Choroid plexus epithelial cell (primary cell): ENCODE measurements around the gene NMNAT2.

Experiments used
- DNase-seq: peaks from one replicate; pipeline ENCODE4 v3.0.0-alpha.2; 2010; ENCODE audit warnings: low read depth
- H3K4me3 ChIP-seq: 2 replicates; pipeline ENCODE4 v1.5.1; 2011; ENCODE audit warnings: low read depth, mild to moderate bottlenecking, control low read depth, low read length, moderate library complexity
- CTCF ChIP-seq: conservative IDR thresholded peaks from 2 replicates; pipeline ENCODE4 v1.5.1; 2011; ENCODE audit warnings: low read depth, mild to moderate bottlenecking, control low read depth, inconsistent platforms, low read length, moderate library complexity

NMNAT2 gene

DNA sequence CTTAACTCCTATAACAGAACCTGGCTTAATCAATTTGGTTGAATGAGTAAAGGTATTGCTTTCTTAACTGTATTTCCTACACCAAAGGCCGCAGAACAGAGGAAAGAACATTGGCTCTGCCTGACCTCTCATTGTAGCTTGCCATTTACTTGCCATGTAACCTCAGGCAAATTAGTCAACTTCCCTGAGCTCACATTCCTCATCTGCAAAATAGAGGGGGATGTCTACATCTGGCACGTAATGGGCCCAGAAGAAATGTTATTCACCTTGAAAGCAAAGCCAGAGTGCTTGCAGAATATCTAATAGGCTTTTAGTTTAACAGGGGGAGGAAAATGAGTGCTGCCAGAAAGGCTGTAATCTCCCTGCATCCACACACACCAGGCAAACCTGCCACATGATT, 187.8 kb downstream of the NMNAT2 start:
- no peak overlapping the region for H3K4me3 ChIP-seq
- peak; percentile 45 for DNase-seq
- no peak for TF ChIP-seq CTCF

DNA sequence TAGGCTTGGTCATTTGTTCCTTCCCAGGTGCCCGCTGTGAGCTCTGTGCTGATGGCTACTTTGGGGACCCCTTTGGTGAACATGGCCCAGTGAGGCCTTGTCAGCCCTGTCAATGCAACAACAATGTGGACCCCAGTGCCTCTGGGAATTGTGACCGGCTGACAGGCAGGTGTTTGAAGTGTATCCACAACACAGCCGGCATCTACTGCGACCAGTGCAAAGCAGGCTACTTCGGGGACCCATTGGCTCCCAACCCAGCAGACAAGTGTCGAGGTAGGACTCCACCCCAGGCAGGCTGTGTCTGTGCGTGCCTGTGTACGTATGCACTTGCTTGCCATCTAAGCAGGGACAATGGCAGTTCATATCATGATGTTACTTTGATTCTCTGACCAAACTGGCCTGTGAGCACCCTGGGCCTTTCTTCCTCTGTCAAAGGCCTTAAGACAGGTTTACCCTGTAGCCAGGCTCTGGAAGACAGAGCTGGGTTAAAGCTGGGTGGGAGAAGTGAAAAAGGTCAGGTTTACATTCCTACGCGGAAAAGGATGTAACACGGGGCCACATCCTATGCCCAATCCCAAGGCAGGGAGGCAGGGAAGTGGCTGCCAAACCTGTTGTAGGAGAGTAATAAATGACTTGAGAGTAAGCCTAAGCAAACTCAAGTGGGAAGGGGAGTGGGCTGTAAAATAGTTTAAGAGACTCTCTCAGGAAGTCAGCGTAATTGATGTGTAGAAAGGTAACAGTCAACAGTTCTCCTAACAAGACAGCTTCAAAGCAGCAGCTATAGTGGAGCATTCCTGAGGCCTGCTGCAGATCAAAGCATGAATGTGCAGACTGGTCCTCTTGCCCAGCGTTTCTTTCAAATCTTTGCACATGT, 189.6 kb downstream of the NMNAT2 start:
- no peak for TF ChIP-seq CTCF
- H3K4me3 ChIP-seq, result no peak overlapping the region
- no peak for DNase-seq

DNA sequence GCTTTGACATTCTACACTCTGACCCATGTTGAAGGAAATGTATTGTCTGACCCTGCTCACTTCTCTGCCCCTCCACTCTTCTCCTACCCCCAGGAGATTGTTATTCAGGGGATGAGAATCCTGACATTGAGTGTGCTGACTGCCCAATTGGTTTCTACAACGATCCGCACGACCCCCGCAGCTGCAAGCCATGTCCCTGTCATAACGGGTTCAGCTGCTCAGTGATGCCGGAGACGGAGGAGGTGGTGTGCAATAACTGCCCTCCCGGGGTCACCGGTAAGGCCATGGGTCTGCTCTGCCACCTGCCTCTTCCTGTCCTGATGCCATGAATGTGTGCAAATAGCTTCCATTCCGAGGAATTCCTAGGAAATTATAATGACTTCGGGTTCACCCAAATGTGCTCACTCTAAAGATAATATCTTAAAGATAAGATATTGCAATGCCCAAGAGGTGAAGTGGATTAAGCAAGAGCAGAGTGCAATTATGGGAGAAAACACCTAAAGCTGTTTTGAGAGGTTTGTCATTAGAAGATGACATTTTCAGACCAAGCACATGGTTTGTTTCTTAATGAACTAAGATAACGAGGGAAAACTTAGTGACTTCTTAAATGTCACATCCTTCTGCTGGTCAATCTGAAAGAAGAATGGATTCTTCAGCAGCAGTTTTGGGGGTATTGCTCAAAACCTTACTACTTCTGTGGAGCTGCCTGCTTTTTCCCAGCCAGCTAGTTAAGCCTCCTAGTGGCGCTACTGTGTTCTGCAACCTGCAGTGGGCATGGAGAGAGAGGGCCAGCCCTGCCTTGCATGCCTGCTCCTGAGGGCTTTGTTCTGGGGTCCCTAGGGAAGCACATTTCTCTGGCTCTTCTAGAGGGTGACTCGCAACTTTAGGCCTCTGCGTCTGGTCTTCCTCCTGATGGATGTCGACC, 190.5 kb downstream of the NMNAT2 start:
- no peak overlapping the region for H3K4me3 ChIP-seq
- TF ChIP-seq CTCF, result peak; percentile 92
- peak; percentile 75 for DNase-seq

- no peak overlapping the region for H3K4me3 ChIP-seq
- TF ChIP-seq CTCF, result no peak
- DNase-seq, result no peak
Observed at GRCh38 chr1:183226963-183227362, 191.2 kb downstream of the NMNAT2 start.

GRCh38 chr1:183226361-183226760, 191.8 kb downstream of the NMNAT2 start:
- no peak for DNase-seq
- H3K4me3 ChIP-seq, result no peak overlapping the region
- TF ChIP-seq CTCF, result no peak

DNA sequence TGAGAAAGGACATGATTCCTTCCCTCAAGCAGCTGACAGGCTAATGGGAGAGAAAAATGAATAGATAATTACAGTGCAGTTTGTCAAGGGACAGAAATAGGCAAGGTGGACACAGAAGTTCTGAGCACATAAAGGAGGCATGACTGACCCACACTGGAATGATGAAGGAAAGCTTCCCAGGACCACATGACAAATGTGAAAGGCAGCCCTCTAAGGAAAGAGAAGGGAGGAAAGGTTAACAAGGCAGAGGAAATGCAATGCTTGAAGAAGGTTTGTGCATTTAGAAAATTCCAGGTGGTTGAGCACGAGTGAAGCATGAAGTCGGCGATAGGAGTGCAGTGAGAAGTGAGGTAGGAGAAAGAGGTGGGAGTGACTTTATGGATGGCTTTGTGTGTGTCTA, 194.7 kb downstream of the NMNAT2 start:
- no peak for TF ChIP-seq CTCF
- no peak overlapping the region for H3K4me3 ChIP-seq
- no peak for DNase-seq
